ENCODE results near the gene NUDT13. TPM values are rescaled to one million over a fixed set of nuclear protein-coding genes. Genes with fewer than 3 reads are reported as not detected.
A peak's percentile ranks its signal among the peaks of the same experiment; 100 is the strongest.

The NUDT13 gene
- total and polyA plus RNA-seq, 11 donors: 1.8 to 5.8 (median 3.2) TPM

DNA sequence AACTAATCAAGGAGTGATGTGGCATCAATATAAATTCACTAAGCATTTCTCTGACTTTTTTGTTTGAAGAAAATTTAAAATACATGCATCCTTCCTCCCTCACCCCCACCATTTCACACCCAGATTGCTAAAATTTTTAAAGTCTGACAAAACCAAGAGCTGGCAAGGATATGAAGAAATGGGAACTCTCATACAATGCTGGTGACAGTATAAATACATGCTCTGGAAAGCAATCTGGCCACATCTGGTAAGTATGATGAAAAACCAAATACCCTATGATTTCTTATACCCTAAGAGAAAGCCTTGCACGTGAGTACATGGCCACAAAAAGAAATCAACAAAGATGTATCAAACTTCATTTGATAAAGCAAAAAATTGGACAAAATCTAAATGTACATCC is 44.8 kb upstream of the NUDT13 start:
- intact Hi-C loops (cut with DNase I): loop anchor here in 4 of 10 donors (10.0 kb wide), 1 partner anchor 701 kb away; no protein-coding TSS in a partner anchor
- no peak for TF ChIP-seq POLR2A (IDR thresholded peaks at IDR 0.05)
- TF ChIP-seq CTCF (IDR thresholded peaks at IDR 0.05): no peak

GRCh38 chr10:73073627-73074026 is 36.6 kb upstream of the NUDT13 start:
- Histone ChIP-seq H3K4me1 (peaks cover 0 to 25% (median 17%) of the 10 kb centered on the region in 12 donors), H3K36me3 (peaks cover 0 to 61% (median 49%) of the 10 kb centered on the region in 9 donors), H3K27ac (no peak overlapping the region), H3K4me3 (no peak overlapping the region), H3K9me3 (no peaks in the 10 kb centered on the region), H3K27me3 (no peaks in the 10 kb centered on the region)
- DNase-seq: no peak
- TF ChIP-seq CTCF (IDR thresholded peaks at IDR 0.05): no peak
- no peak for TF ChIP-seq POLR2A (IDR thresholded peaks at IDR 0.05)
- no peak for ATAC-seq
- intact Hi-C loops (cut with DNase I): no loop called here

More for the DNA sequence above, 44.8 kb upstream of the NUDT13 start:
- DNase-seq (no peak), ATAC-seq (no peak)
- H3K27ac ChIP-seq: no peak overlapping the region
- no peaks in the 10 kb centered on the region for H3K27me3 ChIP-seq
- H3K36me3 ChIP-seq: peaks cover 0 to 91% (median 71%) of the 10 kb centered on the region in 9 donors
- peaks cover 0 to 15% (median 8%) of the 10 kb centered on the region in 12 donors for H3K4me1 ChIP-seq
- H3K4me3 ChIP-seq: no peak overlapping the region
- no peaks in the 10 kb centered on the region for H3K9me3 ChIP-seq
- WGBS, 4 donors: 67 to 87% (median 78%) methylated on average over 1 of the region's 1 CpG

DNA sequence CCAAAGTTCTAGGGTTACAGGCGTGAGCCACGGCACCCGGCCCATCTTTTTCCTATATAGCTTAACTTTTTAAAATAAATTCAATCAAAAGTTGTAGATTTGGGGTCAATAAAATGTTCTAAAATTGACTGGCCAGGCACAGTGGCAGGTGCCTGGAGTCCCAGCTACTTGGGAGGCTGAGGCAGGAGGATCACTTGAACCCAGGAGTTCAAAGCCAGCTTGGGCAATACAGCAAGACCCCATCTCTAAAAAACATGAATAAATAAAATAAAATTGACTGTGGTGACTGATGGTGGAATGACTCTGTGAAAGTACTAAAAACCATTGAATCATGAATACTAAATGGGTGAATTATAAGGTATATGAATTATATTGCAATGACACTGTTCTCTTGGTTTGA is 34.4 kb upstream of the NUDT13 start:
- H3K9me3 ChIP-seq: no peaks in the 10 kb centered on the region
- ATAC-seq (no peak), DNase-seq (no peak)
- 80 to 99% (median 93%) methylated on average over 3 of the region's 3 CpGs for WGBS, 4 donors
- H3K4me1 ChIP-seq: peaks cover 0 to 31% (median 18%) of the 10 kb centered on the region in 12 donors
- intact Hi-C loops (cut with DNase I): no loop called here
- no peaks in the 10 kb centered on the region for H3K27me3 ChIP-seq
- H3K36me3 ChIP-seq: peaks cover 0 to 44% (median 39%) of the 10 kb centered on the region in 9 donors
- H3K4me3 ChIP-seq: no peak overlapping the region
- TF ChIP-seq POLR2A (IDR thresholded peaks at IDR 0.05) (no peak), CTCF (IDR thresholded peaks at IDR 0.05) (no peak)
- peak overlapping the region in 10 of 12 donors; percentile 24 to 94 (median 84) for H3K27ac ChIP-seq

DNA sequence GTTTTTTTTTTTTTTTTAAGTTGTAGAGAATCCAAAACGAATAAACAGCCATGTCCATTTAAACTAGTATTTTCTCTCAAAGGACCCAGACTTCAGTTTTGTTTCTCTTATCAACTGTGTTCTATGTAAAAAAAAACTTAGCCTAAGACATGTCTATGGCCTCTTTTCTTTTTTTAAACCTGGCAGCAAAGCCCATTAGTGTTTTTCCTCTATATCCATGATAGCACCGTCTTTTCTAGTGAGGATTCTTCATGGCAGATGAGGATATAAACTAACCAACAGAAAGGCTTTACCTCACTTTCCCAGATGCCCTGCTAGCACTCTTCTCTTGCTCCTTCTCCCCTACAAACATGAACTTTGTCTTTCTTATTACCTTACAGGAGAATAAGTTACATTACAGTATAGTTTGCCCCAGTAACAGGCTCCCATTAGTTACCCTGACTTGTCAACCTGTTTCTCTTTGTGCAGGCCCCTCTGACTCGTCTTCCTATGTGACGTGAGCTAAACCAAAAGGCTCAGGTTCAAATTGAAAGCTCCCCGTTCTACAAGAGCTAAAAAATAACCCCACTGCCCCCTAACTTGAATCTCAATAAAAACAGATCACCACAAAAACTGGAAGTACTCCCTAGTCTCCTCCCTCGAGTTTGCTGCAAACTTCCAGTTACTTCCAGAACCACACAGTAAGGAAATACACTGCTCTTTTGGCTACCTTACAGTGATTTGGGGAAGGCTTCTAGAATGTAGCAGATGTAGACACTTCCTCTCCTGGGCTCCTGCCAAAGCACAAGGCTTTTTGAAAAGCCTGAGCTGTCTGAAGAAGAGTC is 33.7 kb upstream of the NUDT13 start:
- no peaks in the 10 kb centered on the region for H3K9me3 ChIP-seq
- H3K36me3 ChIP-seq: peaks cover 0 to 36% (median 31%) of the 10 kb centered on the region in 9 donors
- ATAC-seq (peak; percentile 66 to 96 (median 90)), DNase-seq (peak in 4 of 5 donors; percentile 71 to 85 (median 83))
- TF ChIP-seq CTCF (IDR thresholded peaks at IDR 0.05) (no peak), POLR2A (IDR thresholded peaks at IDR 0.05) (no peak)
- H3K4me1 ChIP-seq: peaks cover 0 to 36% (median 18%) of the 10 kb centered on the region in 12 donors
- 3 to 12% (median 5%) methylated on average over 6 of the region's 6 CpGs for WGBS, 4 donors
- intact Hi-C loops (cut with DNase I): no loop called here
- peak overlapping the region; percentile 66 to 94 (median 84) for H3K27ac ChIP-seq
- no peaks in the 10 kb centered on the region for H3K27me3 ChIP-seq
- H3K4me3 ChIP-seq: peak overlapping the region in 9 of 12 donors; percentile 4 to 37 (median 30)

All from heart left ventricle (tissue), 16 donors.